CD14-positive monocyte (primary cell): ENCODE results near the gene KCNAB1. TPM values are rescaled to one million over a fixed set of nuclear protein-coding genes. Genes with fewer than 3 reads are reported as not detected.

ENCODE experiments used
- DNase-seq, 3 donors: peaks; one replicate each; pipeline ENCODE4 v3.0.0-alpha.2; 2011 to 2022
- H2AFZ ChIP-seq: 2 replicates; pipeline ENCODE4 v1.6.0; 2012; ENCODE audit warnings: mild to moderate bottlenecking, low read depth, low read length, inconsistent platforms; ENCODE audit not compliant: insufficient read depth, poor library complexity, severe bottlenecking
- H3K27ac ChIP-seq, 2 donors: 1 replicate in 1 of 2; 2 replicates in 1 of 2; pipeline ENCODE4 v1.5.1; 2012 to 2013; ENCODE audit warnings: low read length in 2 of 2, control low read depth in 1 of 2, inconsistent platforms in 1 of 2, low read depth in 1 of 2, mild to moderate bottlenecking in 1 of 2
- H3K27me3 ChIP-seq, 2 donors: one replicate each; pipeline versions ENCODE4 v1.6.0 to v1.6.1; 2011 to 2013; ENCODE audit warnings: low read length in 2 of 2; ENCODE audit not compliant: control insufficient read depth in 2 of 2, insufficient read depth in 2 of 2
- H3K36me3 ChIP-seq, 2 donors: replicated peaks in 1 of 2; 1 replicate in 1 of 2; 2 replicates in 1 of 2; pipeline versions ENCODE4 v1.5.1 to v1.6.1; 2012 to 2013; ENCODE audit warnings: low read length in 2 of 2, control low read depth in 1 of 2, inconsistent platforms in 1 of 2, mild to moderate bottlenecking in 1 of 2; ENCODE audit not compliant: insufficient read depth in 2 of 2, control insufficient read depth in 1 of 2
- H3K4me1 ChIP-seq, 2 donors: 1 replicate in 1 of 2; 2 replicates in 1 of 2; pipeline versions ENCODE4 v1.5.1 to v1.6.1; 2012 to 2013; ENCODE audit warnings: low read length in 2 of 2, control low read depth in 1 of 2, inconsistent platforms in 1 of 2, mild to moderate bottlenecking in 1 of 2, moderate library complexity in 1 of 2; ENCODE audit not compliant: insufficient read depth in 2 of 2, control insufficient read depth in 1 of 2
- H3K4me2 ChIP-seq: replicated peaks from 2 replicates; pipeline ENCODE3; 2012; ENCODE audit warnings: low read length, moderate library complexity, mild to moderate bottlenecking; ENCODE audit not compliant: poor library complexity, severe bottlenecking; ENCODE audit errors: extremely low read depth
- H3K4me3 ChIP-seq, 3 experiments: fragments of 200-600 bp in 1 of 3; sonication (generic) in 1 of 3; replicated peaks in 1 of 3; 1 replicate in 2 of 3; 2 replicates in 1 of 3; pipeline ENCODE4 v1.5.1; 2011 to 2013; ENCODE audit warnings: low read length in 3 of 3, mild to moderate bottlenecking in 3 of 3, control low read depth in 2 of 3, low read depth in 2 of 3, inconsistent platforms in 1 of 3, moderate library complexity in 1 of 3
- H3K79me2 ChIP-seq: 2 replicates; pipeline ENCODE4 v1.6.0; 2012; ENCODE audit warnings: mild to moderate bottlenecking, control low read depth, inconsistent platforms, low read length, moderate library complexity; ENCODE audit not compliant: insufficient read depth
- H3K9ac ChIP-seq: 2 replicates; pipeline ENCODE4 v1.6.0; 2017; ENCODE audit warnings: low read length, mild to moderate bottlenecking; ENCODE audit not compliant: insufficient read depth, poor library complexity, severe bottlenecking
- H3K9me3 ChIP-seq, 2 donors: replicated peaks in 1 of 2; 1 replicate in 1 of 2; 2 replicates in 1 of 2; pipeline versions ENCODE4 v1.5.1 to v1.6.1; 2012 to 2013; ENCODE audit warnings: low read length in 2 of 2, control low read depth in 1 of 2; ENCODE audit not compliant: control insufficient read depth in 1 of 2, insufficient read depth in 1 of 2
- H4K20me1 ChIP-seq: 2 replicates; pipeline ENCODE4 v1.6.0; 2012; ENCODE audit warnings: mild to moderate bottlenecking, low read length, control low read depth, moderate library complexity; ENCODE audit not compliant: insufficient read depth
- H3K27ac Mint-ChIP-seq, 7 donors: one replicate each; pipeline ENCODE4 v1.8.0; 2020; ENCODE audit warnings: mild to moderate bottlenecking in 7 of 7, mixed read lengths in 7 of 7, moderate library complexity in 6 of 7, inconsistent platforms in 2 of 7
- H3K27me3 Mint-ChIP-seq, 3 donors: one replicate each; pipeline ENCODE4 v1.8.0; 2021 to 2022; ENCODE audit warnings: low read depth in 3 of 3, mild to moderate bottlenecking in 3 of 3, mixed read lengths in 3 of 3, moderate library complexity in 3 of 3, inconsistent platforms in 1 of 3
- H3K36me3 Mint-ChIP-seq, 2 donors: one replicate each; pipeline ENCODE4 v1.8.0; 2020; ENCODE audit warnings: mixed read lengths in 2 of 2, inconsistent platforms in 1 of 2, mild to moderate bottlenecking in 1 of 2
- H3K4me1 Mint-ChIP-seq: one replicate; pipeline ENCODE4 v1.8.0; 2020; ENCODE audit warnings: mild to moderate bottlenecking, mixed read lengths
- H3K4me3 Mint-ChIP-seq, 2 donors: one replicate each; pipeline ENCODE4 v1.8.0; 2020; ENCODE audit warnings: mild to moderate bottlenecking in 2 of 2, mixed read lengths in 2 of 2, moderate library complexity in 1 of 2
- H3K9me3 Mint-ChIP-seq, 7 donors: one replicate each; pipeline ENCODE4 v1.8.0; 2020 to 2022; ENCODE audit warnings: mixed read lengths in 7 of 7, mild to moderate bottlenecking in 6 of 7, moderate library complexity in 6 of 7, inconsistent platforms in 2 of 7
- WGBS: methylation state at CpG from one replicate; pipeline ENCODE4 v1.1.5; 2013; ENCODE audit warnings: missing lambda C conversion rate; ENCODE audit not compliant: insufficient coverage; 5-methylcytosine and 5-hydroxymethylcytosine counted together
- intact Hi-C, 2 donors: fragments of 100-400 bp; cut with micrococcal nuclease; formaldehyde crosslinking; loops; one replicate each; pipeline versions ENCODE4 v1.15.0 to v1.15.1; 2023
- polyA plus RNA-seq, 3 donors: library from polyadenylated mRNA; depleted of rRNA in 1 of 3; unstranded in 2 of 3; stranded (reverse) in 1 of 3; fragments of 300-500 nt in 2 of 3; fragments of >200 nt in 1 of 3; fragmentation: Illumina TruSeq in 2 of 3; gene quantifications; 1 replicate in 2 of 3; 2 replicates in 1 of 3; pipeline ENCODE4 v1.2.3, GENCODE V29; 2012 to 2021
- TF ChIP-seq, protein P1 (sequence below): fragments of 200-600 bp; IDR thresholded peaks from one replicate; pipeline ENCODE4 v1.8.0; 2022; ENCODE audit warnings: antibody characterized with exemption, mild to moderate bottlenecking

Gene KCNAB1
- polyA plus RNA-seq, 3 donors: 0.08 to 0.14 TPM; not detected in 1

DNA sequence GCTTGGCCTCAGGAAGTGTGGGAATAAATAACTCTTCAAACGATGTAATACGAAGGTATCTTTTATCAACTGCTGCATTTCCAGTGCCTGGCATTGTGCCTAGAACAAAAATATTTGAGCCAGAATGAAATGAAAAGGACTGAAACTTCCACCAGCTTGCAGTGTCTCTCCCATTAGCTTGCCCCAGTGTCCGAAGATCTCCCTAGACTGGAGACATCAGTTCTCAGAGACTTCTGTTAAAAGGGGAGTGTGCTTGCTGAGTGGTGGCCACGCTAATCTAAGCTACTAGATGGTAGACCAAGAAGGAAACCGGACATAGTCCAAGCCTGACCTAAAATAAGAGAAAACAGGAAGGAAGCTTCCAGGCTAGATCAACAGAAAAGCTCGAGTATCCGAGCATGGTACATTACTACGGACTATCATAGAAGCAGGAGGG, 28.6 kb downstream of the KCNAB1 start:
- intact Hi-C loops: no loop called here
- Mint-ChIP-seq H3K36me3 (no peaks in the 10 kb centered on the region), H3K4me1 (peaks cover 9% of the 10 kb centered on the region), H3K4me3 (no peak overlapping the region), H3K27me3 (peaks cover 2 to 12% (median 5%) of the 10 kb centered on the region in 3 donors), H3K9me3 (no peaks in the 10 kb centered on the region), H3K27ac (no peak overlapping the region)
- peak overlapping the region; percentile 43 for H2AFZ ChIP-seq
- H3K4me3 ChIP-seq: no peak overlapping the region
- H4K20me1 ChIP-seq: no peaks in the 10 kb centered on the region
- H3K79me2 ChIP-seq: no peaks in the 10 kb centered on the region
- no peaks in the 10 kb centered on the region for H3K9me3 ChIP-seq
- no peaks in the 10 kb centered on the region for H3K36me3 ChIP-seq
- peaks cover 8 to 10% of the 10 kb centered on the region in 2 donors for H3K4me1 ChIP-seq
- 0% methylated on average over 2 of the region's 8 CpGs for WGBS
- no peak overlapping the region for H3K27ac ChIP-seq
- no peak overlapping the region for H3K4me2 ChIP-seq
- no peak overlapping the region for H3K9ac ChIP-seq
- no peaks in the 10 kb centered on the region for H3K27me3 ChIP-seq
- peak; percentile 7 to 25 (median 7) for DNase-seq
- TF ChIP-seq, protein P1, sequence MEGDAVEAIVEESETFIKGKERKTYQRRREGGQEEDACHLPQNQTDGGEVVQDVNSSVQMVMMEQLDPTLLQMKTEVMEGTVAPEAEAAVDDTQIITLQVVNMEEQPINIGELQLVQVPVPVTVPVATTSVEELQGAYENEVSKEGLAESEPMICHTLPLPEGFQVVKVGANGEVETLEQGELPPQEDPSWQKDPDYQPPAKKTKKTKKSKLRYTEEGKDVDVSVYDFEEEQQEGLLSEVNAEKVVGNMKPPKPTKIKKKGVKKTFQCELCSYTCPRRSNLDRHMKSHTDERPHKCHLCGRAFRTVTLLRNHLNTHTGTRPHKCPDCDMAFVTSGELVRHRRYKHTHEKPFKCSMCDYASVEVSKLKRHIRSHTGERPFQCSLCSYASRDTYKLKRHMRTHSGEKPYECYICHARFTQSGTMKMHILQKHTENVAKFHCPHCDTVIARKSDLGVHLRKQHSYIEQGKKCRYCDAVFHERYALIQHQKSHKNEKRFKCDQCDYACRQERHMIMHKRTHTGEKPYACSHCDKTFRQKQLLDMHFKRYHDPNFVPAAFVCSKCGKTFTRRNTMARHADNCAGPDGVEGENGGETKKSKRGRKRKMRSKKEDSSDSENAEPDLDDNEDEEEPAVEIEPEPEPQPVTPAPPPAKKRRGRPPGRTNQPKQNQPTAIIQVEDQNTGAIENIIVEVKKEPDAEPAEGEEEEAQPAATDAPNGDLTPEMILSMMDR: no peak

- Histone ChIP-seq H2AFZ (no peak overlapping the region), H3K4me3 (no peak overlapping the region), H3K27ac (no peak overlapping the region), H4K20me1 (no peaks in the 10 kb centered on the region), H3K79me2 (no peaks in the 10 kb centered on the region), H3K27me3 (no peaks in the 10 kb centered on the region), H3K9ac (no peak overlapping the region), H3K36me3 (no peaks in the 10 kb centered on the region), H3K4me1 (peaks cover 8 to 10% of the 10 kb centered on the region in 2 donors), H3K4me2 (no peak overlapping the region), H3K9me3 (no peaks in the 10 kb centered on the region)
- TF ChIP-seq, protein P1: no peak
- WGBS: 100% methylated on average over 3 of the region's 3 CpGs
- Mint-ChIP-seq H3K36me3 (no peaks in the 10 kb centered on the region), H3K27ac (no peak overlapping the region), H3K4me3 (no peak overlapping the region), H3K4me1 (peaks cover 9% of the 10 kb centered on the region), H3K9me3 (no peaks in the 10 kb centered on the region), H3K27me3 (peaks cover 2 to 9% (median 5%) of the 10 kb centered on the region in 3 donors)
- intact Hi-C loops: loop anchor here (2.0 to 10.0 kb wide), 5 partner anchors 233 to 982 kb away; no protein-coding TSS in a partner anchor
- no peak for DNase-seq
Observed at GRCh38 chr3:156149876-156150275, 29.5 kb downstream of the KCNAB1 start.
